Nephron progenitor cell (in vitro differentiated cells): ENCODE data around the gene PLAAT3.
"Not testable (repeated sequence)": the region's sequence is repeated elsewhere in the genome, so short reads cannot be mapped to it uniquely, and the experiment has no call there.

Experiments used
- DNase-seq: peaks from one replicate; pipeline ENCODE4 v3.0.0; 2021
- H3K27ac Mint-ChIP-seq: 2 replicates; pipeline ENCODE4 v1.8.0; 2021; ENCODE audit warnings: mild to moderate bottlenecking, moderate library complexity, mixed read lengths
- H3K27me3 Mint-ChIP-seq: 2 replicates; pipeline ENCODE4 v1.8.0; 2021; ENCODE audit warnings: mild to moderate bottlenecking, low read depth, mixed read lengths; ENCODE audit not compliant: poor library complexity
- H3K36me3 Mint-ChIP-seq: 2 replicates; pipeline ENCODE4 v1.8.0; 2021; ENCODE audit warnings: low read depth, mixed read lengths
- H3K4me1 Mint-ChIP-seq: 2 replicates; pipeline ENCODE4 v1.8.0; 2021; ENCODE audit warnings: mixed read lengths
- H3K4me3 Mint-ChIP-seq: 2 replicates; pipeline ENCODE4 v1.8.0; 2021; ENCODE audit warnings: mild to moderate bottlenecking, moderate library complexity, mixed read lengths
- H3K9me3 Mint-ChIP-seq: 2 replicates; pipeline ENCODE4 v1.8.0; 2021; ENCODE audit warnings: mild to moderate bottlenecking, moderate library complexity, mixed read lengths
- TF ChIP-seq, protein P1 (sequence below): fragments of 200-600 bp; sonication (generic); IDR thresholded peaks from 2 replicates; pipeline ENCODE4 v1.5.0; 2021; ENCODE audit warnings: antibody characterized with exemption

Gene PLAAT3

GRCh38 chr11:63621071-63621470 is 6.8 kb upstream of the PLAAT3 start:
- DNase-seq: no peak
- no peak overlapping the region for H3K4me3 Mint-ChIP-seq

DNA sequence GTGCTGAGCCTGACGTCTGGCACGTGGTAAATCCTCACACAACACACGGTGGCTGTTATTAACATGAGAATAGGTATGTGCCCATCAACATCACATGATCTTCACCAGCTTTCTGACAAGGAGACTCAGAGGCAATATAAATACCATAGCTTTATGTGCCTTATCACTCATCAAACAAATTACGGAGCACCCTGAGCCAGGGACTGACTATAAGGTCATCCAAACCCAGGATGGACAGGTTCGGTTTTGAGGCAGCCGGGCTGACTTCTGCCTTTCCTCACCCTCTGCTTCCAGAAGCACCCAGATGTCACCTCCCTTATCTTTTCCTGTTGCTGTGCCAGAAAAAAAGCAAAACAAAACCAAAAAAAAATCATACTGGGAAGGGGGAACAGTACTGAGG is 5.7 kb upstream of the PLAAT3 start:
- Mint-ChIP-seq H3K4me1 (peaks cover 23% of the 10 kb centered on the region), H3K4me3 (no peak overlapping the region), H3K27ac (no peak overlapping the region), H3K9me3 (no peaks in the 10 kb centered on the region), H3K36me3 (no peaks in the 10 kb centered on the region), H3K27me3 (peaks cover 63% of the 10 kb centered on the region)
- TF ChIP-seq, protein P1, sequence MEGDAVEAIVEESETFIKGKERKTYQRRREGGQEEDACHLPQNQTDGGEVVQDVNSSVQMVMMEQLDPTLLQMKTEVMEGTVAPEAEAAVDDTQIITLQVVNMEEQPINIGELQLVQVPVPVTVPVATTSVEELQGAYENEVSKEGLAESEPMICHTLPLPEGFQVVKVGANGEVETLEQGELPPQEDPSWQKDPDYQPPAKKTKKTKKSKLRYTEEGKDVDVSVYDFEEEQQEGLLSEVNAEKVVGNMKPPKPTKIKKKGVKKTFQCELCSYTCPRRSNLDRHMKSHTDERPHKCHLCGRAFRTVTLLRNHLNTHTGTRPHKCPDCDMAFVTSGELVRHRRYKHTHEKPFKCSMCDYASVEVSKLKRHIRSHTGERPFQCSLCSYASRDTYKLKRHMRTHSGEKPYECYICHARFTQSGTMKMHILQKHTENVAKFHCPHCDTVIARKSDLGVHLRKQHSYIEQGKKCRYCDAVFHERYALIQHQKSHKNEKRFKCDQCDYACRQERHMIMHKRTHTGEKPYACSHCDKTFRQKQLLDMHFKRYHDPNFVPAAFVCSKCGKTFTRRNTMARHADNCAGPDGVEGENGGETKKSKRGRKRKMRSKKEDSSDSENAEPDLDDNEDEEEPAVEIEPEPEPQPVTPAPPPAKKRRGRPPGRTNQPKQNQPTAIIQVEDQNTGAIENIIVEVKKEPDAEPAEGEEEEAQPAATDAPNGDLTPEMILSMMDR: no peak
- DNase-seq: no peak

More at GRCh38 chr11:63621071-63621470, 6.8 kb upstream of the PLAAT3 start:
- TF ChIP-seq, protein P1: no peak
- H3K27me3 Mint-ChIP-seq: peaks cover 57% of the 10 kb centered on the region
- H3K9me3 Mint-ChIP-seq: no peaks in the 10 kb centered on the region
- H3K36me3 Mint-ChIP-seq: no peaks in the 10 kb centered on the region
- H3K27ac Mint-ChIP-seq: no peak overlapping the region
- peaks cover 23% of the 10 kb centered on the region for H3K4me1 Mint-ChIP-seq

DNA sequence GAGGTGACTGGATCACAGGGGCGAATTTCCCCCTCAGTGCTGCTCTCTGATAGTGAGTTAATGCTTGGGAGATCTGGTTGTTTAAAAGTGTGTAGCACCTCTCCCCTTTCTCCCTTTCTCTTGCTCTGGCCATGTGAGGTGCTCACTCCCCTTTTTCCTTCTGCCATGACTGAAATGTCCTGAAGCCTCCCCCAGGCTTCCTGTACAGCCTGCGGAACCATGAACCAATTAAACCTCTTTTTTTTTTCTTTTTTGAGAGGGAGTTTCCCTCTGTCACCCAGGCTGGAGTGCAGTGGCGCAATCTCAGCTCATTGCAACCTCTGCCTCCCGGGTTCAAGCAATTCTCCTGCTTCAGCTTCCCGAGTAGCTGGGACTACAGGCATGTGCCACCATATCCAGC is 3.5 kb upstream of the PLAAT3 start:
- peaks cover 75% of the 10 kb centered on the region for H3K27me3 Mint-ChIP-seq
- not testable (repeated sequence) for H3K4me3 Mint-ChIP-seq, H3K36me3 Mint-ChIP-seq, DNase-seq, H3K9me3 Mint-ChIP-seq
- H3K4me1 Mint-ChIP-seq: peaks cover 19% of the 10 kb centered on the region
- H3K27ac Mint-ChIP-seq: peak overlapping the region; percentile 82

DNA sequence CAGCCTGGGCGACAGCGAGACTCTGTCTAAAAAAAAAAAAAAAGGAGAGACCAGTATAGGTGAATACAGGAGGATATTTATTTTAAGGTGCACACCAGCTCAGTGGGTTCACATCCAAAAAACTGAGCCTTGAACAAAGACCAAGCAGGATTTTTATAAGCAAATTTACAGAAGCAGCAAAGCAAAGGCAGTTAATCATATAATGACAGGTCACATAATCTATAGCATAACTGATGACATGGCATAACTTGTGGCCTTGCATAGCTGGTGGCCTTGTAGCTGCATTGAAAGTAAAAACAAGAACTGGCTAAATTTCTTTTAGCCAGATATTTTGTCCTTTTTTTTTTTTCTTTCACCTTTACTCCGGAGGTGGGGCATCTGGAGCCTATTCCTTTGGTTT is 2.7 kb upstream of the PLAAT3 start:
- peaks cover 76% of the 10 kb centered on the region for H3K27me3 Mint-ChIP-seq
- no peak for DNase-seq
- H3K9me3 Mint-ChIP-seq: no peaks in the 10 kb centered on the region
- H3K4me3 Mint-ChIP-seq: no peak overlapping the region
- TF ChIP-seq, protein P1: no peak
- H3K27ac Mint-ChIP-seq: no peak overlapping the region
- H3K4me1 Mint-ChIP-seq: peaks cover 14% of the 10 kb centered on the region
- H3K36me3 Mint-ChIP-seq: no peaks in the 10 kb centered on the region

GRCh38 chr11:63613517-63614135 is 607 bp downstream of the PLAAT3 start:
- H3K27me3 Mint-ChIP-seq: peaks cover 83% of the 10 kb centered on the region
- peak overlapping the region; percentile 77 for H3K4me3 Mint-ChIP-seq
- TF ChIP-seq, protein P1: no peak
- no peak overlapping the region for H3K27ac Mint-ChIP-seq
- H3K9me3 Mint-ChIP-seq: no peaks in the 10 kb centered on the region
- H3K36me3 Mint-ChIP-seq: no peaks in the 10 kb centered on the region
- H3K4me1 Mint-ChIP-seq: peaks cover 21% of the 10 kb centered on the region
- DNase-seq: peak; percentile 49

DNA sequence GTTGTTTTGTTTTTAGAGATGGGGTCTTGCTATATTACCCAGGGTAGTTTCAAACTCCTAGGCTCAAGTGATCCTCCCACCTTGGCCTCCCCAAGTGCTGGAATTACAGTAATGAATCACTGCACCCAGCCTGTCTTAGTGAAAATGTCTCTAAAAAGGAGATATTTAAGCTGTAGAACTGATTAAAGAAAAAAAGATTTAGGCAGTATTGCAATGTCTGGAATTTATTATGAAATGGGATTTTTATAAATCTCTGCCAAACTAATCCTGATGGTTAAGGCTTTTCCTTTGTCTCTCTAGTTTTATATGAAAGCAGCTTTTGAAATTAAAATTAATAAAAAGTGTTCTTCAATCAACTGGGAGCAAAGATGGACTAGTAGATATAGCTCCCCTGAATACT is 2.1 kb downstream of the PLAAT3 start:
- Mint-ChIP-seq H3K27ac (no peak overlapping the region), H3K36me3 (no peaks in the 10 kb centered on the region), H3K27me3 (peaks cover 90% of the 10 kb centered on the region), H3K9me3 (no peaks in the 10 kb centered on the region), H3K4me3 (no peak overlapping the region), H3K4me1 (peaks cover 17% of the 10 kb centered on the region)
- TF ChIP-seq, protein P1: no peak
- DNase-seq: no peak
